ENCODE measurements around the gene WWTR1. TPM values are rescaled to one million over a fixed set of nuclear protein-coding genes. Genes with fewer than 3 reads are reported as not detected.

WWTR1 gene
- 33.2 and 39.6 TPM in 2 replicates for total RNA-seq

GRCh38 chr3:149657926-149658743 lies at the start of gene WWTR1:
Gene WWTR1 (minus strand): TSS chr3:149658025. CDS start chr3:149657306, 719 bp downstream.

GRCh38 chr3:149474250-149474817 lies 183.5 kb downstream of the WWTR1 start, which contains the start of gene TM4SF4:
Gene TM4SF4 (plus strand): TSS chr3:149474697. CDS start chr3:149474878, 181 bp downstream.

Other genes starting within 250 kb of the WWTR1 start
- gene TM4SF4, start 183.3 kb downstream of the WWTR1 start, total RNA-seq = 0.15 and 1.5 TPM in 2 replicates
- gene COMMD2, start 94.5 kb upstream of the WWTR1 start, total RNA-seq = 22.7 and 28.2 TPM in 2 replicates
- gene ANKUB1, start 134.5 kb upstream of the WWTR1 start, total RNA-seq = not detected in 2 replicates
- 56.1 and 56.2 TPM in 2 replicates for gene RNF13, start 155.2 kb upstream of the WWTR1 start, total RNA-seq

Data from smooth muscle cell of trachea (primary cell).